ENCODE results near the gene CNMD. TPM values are rescaled to one million over a fixed set of nuclear protein-coding genes. Genes with fewer than 3 reads are reported as not detected.

CNMD gene
- total RNA-seq, 1 donor from 2014 or later: 5.5 TPM

- no peaks in the 10 kb centered on the region for H4K20me1 ChIP-seq (ENCODE audit: low read depth)
- DNase-seq (ENCODE audit: low spot score): no peak
- no peaks in the 10 kb centered on the region for H3K79me2 ChIP-seq (ENCODE audit: low read depth)
- Mint-ChIP-seq H3K27me3 (ENCODE audit: insufficient read depth, low read depth) (peaks cover under 1% of the 10 kb centered on the region), H3K9me3 (no peaks in the 10 kb centered on the region), H3K4me1 (no peaks in the 10 kb centered on the region), H3K36me3 (no peaks in the 10 kb centered on the region), H3K4me3 (no peak overlapping the region), H3K27ac (no peak overlapping the region)
- no peaks in the 10 kb centered on the region for H3K27me3 ChIP-seq
- peaks cover 7% of the 10 kb centered on the region for H3K4me1 ChIP-seq
- H3K9ac ChIP-seq: no peak overlapping the region
- H3F3A ChIP-seq (ENCODE audit: low read depth): no peaks in the 10 kb centered on the region
- H3K4me2 ChIP-seq: no peak overlapping the region
- no peaks in the 10 kb centered on the region for H3K9me3 ChIP-seq (ENCODE audit: low read depth)
- no peak overlapping the region for H3K27ac ChIP-seq
- TF ChIP-seq CTCF (IDR thresholded peaks at IDR 0.05) (no peak), EZH2phosphoT487 (IDR thresholded peaks at IDR 0.05) (no peak), EZH2 (IDR thresholded peaks at IDR 0.05) (no peak)
- H3K36me3 ChIP-seq: no peaks in the 10 kb centered on the region
- H2AFZ ChIP-seq (replicated peaks): no peak overlapping the region
- H3K4me3 ChIP-seq: no peak overlapping the region
These were observed 11.1 kb upstream of the CNMD start for GRCh38 chr13:52750713-52751112.

- peaks cover 2% of the 10 kb centered on the region for H3K27me3 Mint-ChIP-seq (ENCODE audit: insufficient read depth, low read depth)
- H3K27ac ChIP-seq: no peak overlapping the region
These were observed 9.8 kb upstream of the CNMD start for GRCh38 chr13:52749419-52749818.

GRCh38 chr13:52746141-52746540, 6.5 kb upstream of the CNMD start:
- H3K27ac ChIP-seq: no peak overlapping the region
- H3K9ac ChIP-seq: no peak overlapping the region
- no peaks in the 10 kb centered on the region for H3K36me3 Mint-ChIP-seq
- H3K79me2 ChIP-seq (ENCODE audit: low read depth): no peaks in the 10 kb centered on the region
- H3K27ac Mint-ChIP-seq: no peak overlapping the region
- H3F3A ChIP-seq (ENCODE audit: low read depth): no peaks in the 10 kb centered on the region
- no peaks in the 10 kb centered on the region for H3K9me3 ChIP-seq (ENCODE audit: low read depth)
- H3K4me1 Mint-ChIP-seq: no peaks in the 10 kb centered on the region
- H3K36me3 ChIP-seq: no peaks in the 10 kb centered on the region
- H3K9me3 Mint-ChIP-seq: peaks cover 5% of the 10 kb centered on the region
- no peak for DNase-seq (ENCODE audit: low spot score)
- TF ChIP-seq EZH2 (IDR thresholded peaks at IDR 0.05) (no peak), CTCF (IDR thresholded peaks at IDR 0.05) (no peak), EZH2phosphoT487 (IDR thresholded peaks at IDR 0.05) (no peak)
- H4K20me1 ChIP-seq (ENCODE audit: low read depth): no peaks in the 10 kb centered on the region
- H3K4me3 ChIP-seq: no peak overlapping the region
- no peak overlapping the region for H3K4me3 Mint-ChIP-seq
- peaks cover 7% of the 10 kb centered on the region for H3K4me1 ChIP-seq
- H3K27me3 ChIP-seq: no peaks in the 10 kb centered on the region
- no peak overlapping the region for H3K4me2 ChIP-seq
- peaks cover 5% of the 10 kb centered on the region for H3K27me3 Mint-ChIP-seq (ENCODE audit: insufficient read depth, low read depth)
- H2AFZ ChIP-seq (replicated peaks): no peak overlapping the region

More at GRCh38 chr13:52749419-52749818, 9.8 kb upstream of the CNMD start:
- peaks cover 7% of the 10 kb centered on the region for H3K4me1 ChIP-seq
- no peak for DNase-seq (ENCODE audit: low spot score)
- Mint-ChIP-seq H3K27ac (no peak overlapping the region), H3K36me3 (no peaks in the 10 kb centered on the region), H3K9me3 (no peaks in the 10 kb centered on the region), H3K4me3 (no peak overlapping the region), H3K4me1 (no peaks in the 10 kb centered on the region)
- H3K4me3 ChIP-seq: no peak overlapping the region
- H3F3A ChIP-seq (ENCODE audit: low read depth): no peaks in the 10 kb centered on the region
- no peak overlapping the region for H3K9ac ChIP-seq
- H4K20me1 ChIP-seq (ENCODE audit: low read depth): no peaks in the 10 kb centered on the region
- H3K79me2 ChIP-seq (ENCODE audit: low read depth): no peaks in the 10 kb centered on the region
- no peak overlapping the region for H3K4me2 ChIP-seq
- no peaks in the 10 kb centered on the region for H3K9me3 ChIP-seq (ENCODE audit: low read depth)
- H2AFZ ChIP-seq (replicated peaks): no peak overlapping the region
- H3K36me3 ChIP-seq: no peaks in the 10 kb centered on the region
- TF ChIP-seq CTCF (IDR thresholded peaks at IDR 0.05): no peak
- no peak for TF ChIP-seq EZH2 (IDR thresholded peaks at IDR 0.05)
- TF ChIP-seq EZH2phosphoT487 (IDR thresholded peaks at IDR 0.05): no peak
- no peaks in the 10 kb centered on the region for H3K27me3 ChIP-seq
